SKM-1 treated with dmso at 0.1 percent for 144 hours (cell line): ENCODE data around the gene VWA5B1.

ENCODE experiments used
- DNase-seq: peaks from one replicate; lab custom pipeline; 2025; ENCODE audit not compliant: unreplicated experiment; lab: John Stamatoyannopoulos, UW

The VWA5B1 gene

DNA sequence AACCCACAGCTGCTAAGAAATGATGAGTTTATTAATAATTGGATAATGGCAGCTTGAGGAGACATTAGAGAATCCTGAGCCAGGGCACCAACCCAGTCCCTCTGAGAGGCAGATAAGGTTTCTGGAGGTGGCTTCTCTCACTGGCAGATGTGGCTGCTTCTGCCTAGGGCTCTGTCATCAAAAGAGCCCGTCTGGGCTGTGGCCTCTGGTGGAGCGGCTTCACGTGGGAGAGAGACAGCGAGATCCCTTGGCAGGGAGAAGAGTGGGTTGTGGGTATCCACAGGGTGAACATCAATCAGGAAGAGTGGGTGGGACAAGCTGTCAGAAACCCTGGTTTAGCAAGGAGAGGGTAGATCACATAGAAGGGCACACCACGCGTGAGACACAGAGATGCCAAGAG is 30.0 kb downstream of the VWA5B1 start:
- DNase-seq = no peak

DNA sequence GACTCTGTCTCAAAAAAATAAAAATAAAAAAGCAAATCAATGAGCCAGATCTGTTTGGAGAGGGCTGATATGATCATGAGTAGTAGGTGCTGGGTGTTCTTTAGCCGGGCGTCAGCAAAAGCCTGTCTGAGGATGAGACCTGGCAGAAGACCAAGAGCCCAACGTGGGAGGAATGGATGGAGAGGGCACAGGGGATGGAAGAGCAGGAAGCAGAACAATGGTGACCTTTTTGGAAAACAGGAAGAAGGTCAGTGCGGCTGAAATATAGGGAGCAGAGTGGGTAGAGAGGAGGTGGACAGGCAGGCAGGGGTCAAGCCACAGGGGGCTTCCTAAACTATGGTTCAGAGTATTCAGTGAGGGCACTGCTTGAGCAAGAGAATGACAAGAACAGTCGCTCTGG is 30.9 kb downstream of the VWA5B1 start:
- DNase-seq = no peak

DNA sequence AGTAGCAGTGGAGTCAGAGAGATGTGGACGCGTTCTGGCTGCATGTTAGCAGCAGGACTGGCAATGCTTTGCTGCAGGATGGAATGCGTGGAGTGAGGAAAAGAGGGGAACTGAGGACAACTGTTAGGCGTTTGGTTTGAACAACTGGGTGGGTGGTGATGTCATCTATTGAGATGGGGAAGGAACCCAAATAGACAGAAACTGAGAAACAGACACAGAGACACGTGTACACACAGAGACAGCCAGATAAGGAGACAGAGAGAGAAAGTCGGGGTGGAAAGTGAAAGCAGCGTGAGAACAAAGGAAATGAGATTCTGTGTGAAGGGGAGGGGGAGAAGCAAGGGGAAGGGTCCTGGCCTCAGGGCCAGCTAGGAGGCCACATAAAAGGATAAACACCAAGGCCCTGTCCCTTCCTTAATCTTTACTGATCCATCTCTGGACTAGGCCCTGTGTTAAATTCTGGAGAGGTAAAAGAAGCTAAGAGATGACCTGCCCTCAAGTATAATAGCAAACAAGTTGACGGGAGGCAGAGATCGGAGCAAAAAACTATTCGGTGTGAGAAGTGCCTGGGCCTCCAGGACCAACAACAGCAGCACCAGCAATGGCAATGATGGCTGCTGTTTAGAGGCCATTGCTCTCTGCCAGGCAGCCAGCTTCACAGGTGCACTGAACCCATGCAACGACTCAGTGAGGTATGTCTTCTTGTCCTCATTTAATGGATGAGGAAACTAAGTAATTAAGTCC is 31.6 kb downstream of the VWA5B1 start:
- DNase-seq = no peak

DNA sequence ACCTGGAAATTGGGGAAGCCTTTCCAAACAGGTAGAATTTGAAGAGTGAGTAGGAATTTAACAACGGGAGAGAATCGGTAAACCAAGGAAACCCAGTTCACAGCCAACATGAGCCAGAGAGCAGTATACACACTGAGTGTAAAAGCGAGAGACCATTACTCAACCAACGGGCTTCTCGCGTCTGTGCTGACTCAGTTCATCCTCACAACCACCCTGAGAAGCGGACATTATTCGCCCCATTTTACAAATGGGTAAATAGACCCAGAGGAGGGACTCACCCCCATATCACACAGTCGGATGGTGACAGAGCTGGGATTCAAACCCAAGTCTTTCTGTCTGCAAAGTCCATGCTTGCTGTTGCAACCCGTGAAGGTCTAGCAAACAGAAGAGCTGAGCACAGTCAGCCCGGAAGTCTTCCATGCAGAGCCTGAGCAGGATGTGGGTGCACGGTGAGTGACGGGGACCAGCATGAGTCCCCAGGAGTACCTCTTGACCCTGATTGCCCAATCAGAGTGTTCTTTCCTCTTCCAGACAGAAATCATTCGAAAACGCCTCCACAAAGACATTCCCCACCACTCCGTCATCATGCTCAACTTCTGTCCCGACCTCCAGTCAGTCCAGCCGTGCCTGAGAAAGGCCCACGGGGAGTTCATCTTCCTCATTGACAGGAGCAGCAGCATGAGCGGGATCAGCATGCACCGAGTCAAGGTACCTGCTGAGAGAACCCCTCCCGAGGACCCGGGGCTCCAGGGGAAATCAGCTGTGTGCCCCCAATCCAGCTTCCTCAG is 32.3 kb downstream of the VWA5B1 start:
- DNase-seq = no peak

DNA sequence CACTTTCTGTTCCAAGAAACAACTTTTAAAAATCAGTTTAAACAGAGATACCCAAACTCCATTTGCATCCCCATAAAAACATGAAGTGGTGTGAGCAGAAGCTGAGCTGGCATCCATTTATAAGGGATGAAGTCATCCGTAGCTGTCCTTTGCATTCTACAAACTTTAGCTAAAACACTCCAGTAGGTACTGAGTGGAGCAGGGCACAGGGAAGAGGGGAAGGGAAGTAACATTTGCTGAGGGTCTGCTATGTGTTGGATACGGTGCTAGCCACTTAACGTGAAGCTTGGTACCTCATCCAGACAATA is 32.9 kb downstream of the VWA5B1 start:
- no peak for DNase-seq

DNA sequence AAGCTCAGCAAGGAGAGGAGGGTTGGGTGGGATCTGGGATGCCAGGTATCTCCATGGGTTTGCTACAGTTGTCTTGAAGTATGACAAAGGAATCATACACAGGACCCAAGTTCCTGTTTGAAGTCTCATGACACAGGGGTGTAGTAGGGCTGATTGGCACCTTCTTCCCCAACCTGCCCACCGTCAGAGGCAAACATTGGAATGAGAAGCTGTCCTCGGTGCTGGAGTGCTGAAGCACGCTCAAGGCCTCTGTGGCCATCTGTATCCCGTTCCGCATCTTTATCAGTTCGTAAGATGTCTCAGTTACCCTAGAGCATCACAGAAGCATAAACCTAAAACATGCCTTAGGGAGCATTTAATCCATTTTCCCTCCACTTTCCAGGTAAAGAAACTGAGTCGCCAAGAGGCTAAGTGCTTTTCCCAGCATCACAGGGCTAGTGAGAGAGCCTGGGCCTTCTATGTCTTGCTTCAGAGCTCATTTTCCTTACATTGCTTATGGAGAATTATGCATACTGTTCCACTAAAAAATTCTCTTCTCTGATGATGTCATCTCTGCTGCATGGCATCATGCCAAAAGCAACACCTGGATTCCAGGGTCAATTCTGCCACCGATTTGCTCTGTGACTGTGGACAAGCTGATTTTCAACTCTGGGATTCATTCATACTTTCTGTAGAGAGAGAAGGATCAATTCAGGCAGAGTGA is 34.2 kb downstream of the VWA5B1 start:
- DNase-seq = no peak

DNA sequence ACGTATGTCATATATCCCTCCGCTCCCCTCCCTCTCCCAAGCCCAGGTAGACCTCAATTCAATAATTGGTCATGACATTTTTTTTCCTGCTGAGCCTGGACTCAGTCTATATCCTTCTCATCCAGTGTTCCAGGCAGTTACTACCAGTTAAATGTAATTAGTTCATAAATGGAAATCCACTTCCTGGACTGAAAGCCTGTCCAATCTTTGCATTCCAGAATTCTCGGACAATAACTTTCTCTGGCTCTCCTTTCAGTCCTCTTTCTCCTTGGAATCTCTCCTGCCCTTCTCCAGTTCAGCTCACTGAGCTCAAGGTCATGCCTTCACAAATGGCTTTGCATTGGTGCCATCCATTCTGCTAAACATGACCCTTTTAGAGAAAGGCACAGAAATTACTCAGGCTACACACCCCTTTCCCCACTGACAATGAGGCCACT is 34.8 kb downstream of the VWA5B1 start:
- no peak for DNase-seq

DNA sequence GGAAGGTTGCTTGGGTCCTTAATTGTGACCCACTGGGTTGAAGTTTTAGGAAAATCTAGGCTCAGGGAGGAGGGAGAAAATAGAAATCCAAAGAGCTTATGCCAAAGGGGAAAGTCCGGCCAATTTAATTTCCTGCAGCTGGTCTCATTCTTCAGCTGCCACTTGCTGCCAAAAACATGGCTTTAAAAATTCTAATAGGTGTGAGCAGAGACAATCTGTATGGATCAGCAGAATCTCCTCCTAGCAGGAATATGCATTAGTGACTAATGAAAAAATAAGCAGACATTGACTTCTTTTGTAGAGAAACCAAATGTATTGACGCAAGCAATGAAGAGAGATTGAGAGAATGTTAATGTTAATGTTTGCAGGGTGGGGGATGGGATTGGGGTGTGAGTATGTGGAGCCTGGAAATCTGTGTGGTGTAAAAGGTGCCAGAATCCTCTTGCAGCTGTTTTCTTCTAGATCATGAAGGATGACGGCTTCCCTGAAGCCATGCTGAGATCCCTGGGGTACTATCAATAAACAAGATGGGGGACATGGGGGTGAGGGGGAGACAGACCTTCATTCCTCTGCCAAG is 35.3 kb downstream of the VWA5B1 start:
- no peak for DNase-seq

DNA sequence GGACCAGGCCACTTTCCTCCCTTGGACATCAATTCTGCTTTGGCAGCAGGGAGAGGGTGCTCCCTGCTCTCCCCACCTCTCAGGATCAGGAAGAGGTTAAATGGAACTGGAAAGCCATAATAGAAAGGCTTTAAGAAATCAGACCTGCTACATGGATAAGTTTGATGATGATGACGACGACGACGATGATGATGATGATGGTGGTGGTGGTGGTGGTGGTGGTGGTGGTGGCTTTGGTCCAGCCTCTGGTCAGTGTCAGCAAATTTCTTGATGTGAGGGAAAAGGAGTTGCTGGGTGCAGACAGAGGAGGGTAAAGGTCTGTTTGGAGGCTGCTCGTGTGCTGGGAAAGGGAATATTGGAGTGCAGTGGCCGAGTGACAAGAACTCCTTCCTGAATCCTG is 36.8 kb downstream of the VWA5B1 start:
- no peak for DNase-seq

DNA sequence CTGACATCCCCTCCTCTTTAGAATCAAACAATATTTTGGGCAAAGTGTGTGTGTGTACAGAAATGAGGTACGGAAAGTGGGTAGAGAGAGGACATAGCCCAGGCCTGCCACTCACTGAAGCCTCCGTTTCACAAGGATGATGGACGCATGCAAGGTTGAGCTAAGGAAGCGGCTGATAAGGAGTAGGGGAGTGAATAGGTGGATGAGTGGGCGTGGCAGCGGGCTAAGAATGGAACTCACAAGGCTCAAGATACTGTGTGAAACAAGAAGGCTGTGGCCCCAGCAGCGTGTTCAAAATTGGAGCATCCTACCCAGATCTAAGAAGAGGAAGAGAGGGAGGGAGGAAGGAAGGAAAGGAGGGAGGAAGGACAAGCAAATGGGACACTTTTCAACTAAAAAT is 37.5 kb downstream of the VWA5B1 start:
- DNase-seq = no peak

DNA sequence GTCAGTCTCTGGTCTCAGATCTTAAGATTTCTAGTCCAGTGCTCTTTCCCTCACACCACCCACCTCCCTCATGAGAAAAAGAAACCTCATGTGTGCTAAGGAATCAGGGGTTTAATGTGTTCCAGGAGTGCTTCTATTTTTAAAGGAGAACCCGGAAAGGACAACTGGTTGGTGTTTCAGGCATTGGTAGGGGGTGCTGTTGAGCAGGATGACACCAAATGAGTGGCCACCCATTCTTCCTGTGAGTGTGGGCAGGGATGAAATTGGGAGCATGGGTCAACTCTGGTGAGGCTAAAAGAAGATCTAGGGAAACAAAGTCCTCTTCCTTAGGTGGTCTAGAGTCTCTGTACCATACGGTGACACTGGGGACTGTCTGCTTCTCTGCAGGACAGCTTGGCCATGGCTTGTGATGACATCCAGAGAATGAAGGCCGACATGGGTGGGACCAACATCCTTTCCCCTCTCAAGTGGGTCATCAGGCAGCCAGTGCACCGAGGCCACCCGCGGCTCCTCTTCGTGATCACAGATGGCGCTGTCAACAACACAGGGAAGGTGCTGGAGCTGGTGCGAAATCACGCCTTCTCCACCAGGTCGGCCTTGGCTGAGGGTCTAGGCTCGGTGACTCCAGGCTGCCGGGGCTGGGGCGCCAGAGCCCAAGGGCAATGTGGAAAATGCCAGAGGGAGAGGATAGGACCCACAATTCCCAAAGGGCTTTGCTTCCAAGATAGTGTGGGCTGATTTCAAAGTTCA is 39.3 kb downstream of the VWA5B1 start:
- no peak for DNase-seq

DNA sequence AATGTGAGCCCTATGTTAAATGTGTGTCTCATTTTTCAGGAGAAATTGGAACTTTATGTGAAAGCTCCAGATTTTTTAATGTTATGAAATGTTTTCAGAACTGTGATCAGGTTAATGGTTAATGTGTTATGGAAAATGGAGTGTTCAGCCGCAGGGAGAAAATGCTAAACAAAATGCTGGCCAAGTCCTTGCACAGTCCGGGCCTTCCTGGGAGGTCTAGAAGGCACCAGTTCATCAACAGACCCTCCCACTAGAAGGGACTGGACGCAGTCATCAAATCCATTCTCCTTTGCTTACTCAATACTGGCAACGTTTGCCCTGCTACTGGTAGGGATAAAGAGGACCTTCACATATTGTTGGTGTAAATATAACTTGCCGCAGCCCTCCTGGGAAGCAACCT is 43.4 kb downstream of the VWA5B1 start:
- DNase-seq = no peak

DNA sequence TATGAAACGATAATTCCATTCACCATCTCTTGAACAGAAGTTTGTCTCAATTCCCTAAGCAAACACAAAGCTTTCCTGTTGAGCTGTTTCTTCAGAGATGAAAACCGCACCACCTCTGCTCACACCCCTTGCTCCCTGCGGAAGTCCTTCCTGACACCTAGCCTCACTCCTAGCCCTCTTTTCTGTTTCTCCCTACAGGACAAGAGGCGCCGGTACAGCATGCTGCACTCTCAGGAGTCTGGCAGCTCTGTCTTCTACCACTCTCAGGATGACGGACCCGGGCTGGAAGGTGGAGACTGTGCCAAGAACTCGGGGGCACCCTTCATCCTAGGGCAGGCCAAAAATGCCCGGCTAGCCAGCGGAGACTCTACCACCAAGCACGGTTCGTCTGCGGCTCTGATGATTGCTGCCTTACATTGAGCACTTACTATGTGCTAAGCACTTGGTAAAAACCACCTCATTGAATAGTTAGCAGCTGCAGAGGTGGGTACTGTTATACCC is 45.5 kb downstream of the VWA5B1 start:
- DNase-seq = no peak

DNA sequence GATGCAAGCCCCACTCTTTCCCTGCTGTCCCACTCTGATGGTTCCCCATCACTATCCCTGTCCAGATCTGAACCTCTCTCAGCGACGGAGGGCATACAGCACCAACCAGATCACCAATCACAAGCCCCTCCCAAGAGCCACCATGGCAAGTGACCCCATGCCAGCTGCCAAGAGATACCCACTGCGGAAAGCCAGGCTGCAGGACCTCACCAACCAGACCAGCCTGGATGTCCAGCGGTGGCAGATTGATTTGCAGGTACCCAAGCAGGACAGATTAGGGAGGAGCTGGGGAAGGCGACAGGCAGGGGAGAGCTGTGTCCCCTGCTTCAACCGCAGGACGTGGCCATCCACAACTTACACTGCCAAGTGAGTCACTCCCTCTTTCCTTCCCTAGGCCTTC is 46.9 kb downstream of the VWA5B1 start:
- DNase-seq = no peak

DNA sequence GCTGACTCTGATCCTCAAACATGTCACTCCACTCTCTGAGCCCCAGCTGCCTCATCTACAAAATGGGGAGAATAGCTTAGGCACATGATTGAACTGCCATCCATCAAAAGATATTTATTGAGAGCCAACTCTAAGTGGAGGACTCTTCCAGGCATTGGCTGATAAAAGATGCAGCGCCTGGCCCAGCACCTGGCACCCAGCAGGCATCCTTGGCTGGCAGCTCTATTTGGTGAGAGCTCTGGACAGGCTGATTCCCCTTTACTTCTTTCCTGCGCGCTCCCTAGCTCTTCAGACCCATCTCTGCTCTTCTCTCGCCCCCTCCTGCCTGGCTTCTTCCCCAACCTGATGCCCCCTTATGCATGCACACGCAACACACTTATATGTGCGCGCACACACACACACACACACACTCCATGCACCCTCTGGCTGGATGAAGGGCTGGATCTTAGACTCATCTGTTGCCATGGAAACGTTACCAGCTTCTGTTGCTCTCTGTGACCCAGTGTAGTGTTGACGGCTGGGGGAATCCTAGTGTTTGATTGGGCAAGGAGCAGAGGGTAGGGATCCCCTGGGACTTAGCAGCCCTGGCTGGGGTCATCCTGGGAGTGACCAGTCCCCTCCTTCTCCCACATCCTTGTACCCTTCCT is 49.3 kb downstream of the VWA5B1 start:
- DNase-seq = no peak

DNA sequence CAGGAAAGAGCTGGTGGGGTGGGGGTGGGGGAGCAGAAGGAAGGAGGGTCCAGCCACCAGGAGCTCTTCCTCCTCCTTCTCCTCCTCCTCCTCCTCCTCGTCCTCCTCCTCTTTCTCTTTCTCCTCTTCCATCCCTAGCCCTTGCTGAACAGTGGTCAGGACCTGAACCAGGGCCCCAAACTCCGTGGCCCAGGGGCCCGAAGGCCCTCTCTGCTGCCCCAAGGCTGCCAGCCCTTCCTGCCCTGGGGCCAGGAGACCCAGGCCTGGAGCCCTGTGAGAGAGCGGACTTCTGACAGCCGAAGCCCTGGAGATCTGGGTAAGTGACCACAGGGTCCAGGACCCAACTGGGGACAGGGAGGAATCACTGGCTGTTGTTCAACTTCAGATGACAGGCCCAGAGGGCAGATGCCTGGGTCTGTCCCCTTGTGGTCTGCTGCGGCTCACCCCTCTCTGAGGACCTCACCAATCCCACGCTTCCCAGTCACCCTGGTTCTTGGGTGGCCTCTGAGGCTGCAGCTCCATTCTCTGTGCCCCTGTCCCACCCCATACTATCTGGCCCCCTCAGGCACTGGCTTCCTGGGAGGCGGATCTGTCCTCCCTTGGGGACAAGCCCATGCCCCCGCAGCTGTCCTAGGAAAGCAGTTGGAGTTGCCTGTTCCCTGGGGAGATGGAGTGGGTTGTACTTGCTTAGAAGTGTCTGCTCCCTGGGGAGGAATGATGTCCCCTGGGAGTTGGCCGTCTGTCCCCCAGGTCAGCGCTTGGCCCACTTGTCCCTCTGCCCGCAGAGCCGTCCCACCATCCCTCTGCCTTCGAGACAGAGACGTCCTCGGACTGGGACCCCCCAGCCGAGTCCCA is 51.8 kb downstream of the VWA5B1 start:
- DNase-seq = no peak

DNA sequence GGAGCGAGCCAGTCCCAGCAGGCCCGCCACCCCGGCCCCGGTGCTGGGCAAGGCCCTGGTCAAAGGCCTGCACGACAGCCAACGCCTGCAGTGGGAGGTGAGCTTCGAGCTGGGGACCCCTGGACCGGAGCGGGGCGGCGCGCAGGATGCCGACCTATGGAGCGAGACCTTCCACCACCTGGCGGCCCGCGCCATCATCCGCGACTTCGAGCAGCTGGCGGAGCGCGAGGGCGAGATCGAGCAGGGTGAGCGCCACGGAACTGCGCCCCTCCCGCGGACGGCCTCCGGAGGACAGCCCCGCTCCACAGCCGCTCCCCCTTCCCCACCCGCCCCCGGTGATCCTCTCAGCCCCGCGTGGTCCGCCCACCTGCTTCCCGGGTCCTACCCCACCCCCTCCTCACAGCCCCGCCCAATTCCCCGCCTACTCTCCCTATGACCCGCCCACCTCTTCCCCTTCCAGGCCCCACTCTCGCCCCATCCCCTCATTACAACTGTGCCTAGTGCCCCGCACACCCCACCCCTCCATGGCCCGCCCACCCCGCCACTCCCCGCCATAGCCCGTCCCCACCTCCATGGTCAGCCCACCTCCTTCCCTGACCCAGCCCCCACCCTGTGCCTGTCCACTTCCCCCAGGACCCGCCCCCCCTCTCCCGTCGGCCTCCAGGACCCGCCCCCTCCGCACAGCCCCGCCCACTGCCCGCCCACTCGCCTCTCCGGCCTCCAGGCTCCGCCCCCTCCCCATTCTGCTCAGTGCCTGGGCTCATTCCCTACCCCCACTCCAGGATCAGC is 52.7 kb downstream of the VWA5B1 start:
- DNase-seq = no peak

DNA sequence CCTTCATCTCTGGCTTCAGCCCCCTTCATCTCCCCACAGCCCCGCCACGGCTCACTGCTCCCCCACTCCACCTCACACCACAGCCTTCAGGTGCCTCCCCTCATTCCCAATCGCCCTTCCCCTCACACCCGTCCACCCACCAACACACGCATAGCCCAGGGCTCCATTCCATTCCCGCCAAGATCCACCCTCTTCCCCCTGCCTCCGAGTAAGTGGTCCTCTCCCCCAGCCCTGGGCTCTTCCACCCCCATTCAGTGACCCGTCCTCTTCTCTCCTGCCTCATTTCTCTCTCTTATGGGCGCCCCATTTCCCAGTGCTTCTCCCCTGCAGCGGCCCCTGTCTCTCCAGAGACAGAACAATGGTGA is 53.2 kb downstream of the VWA5B1 start:
- no peak for DNase-seq

DNA sequence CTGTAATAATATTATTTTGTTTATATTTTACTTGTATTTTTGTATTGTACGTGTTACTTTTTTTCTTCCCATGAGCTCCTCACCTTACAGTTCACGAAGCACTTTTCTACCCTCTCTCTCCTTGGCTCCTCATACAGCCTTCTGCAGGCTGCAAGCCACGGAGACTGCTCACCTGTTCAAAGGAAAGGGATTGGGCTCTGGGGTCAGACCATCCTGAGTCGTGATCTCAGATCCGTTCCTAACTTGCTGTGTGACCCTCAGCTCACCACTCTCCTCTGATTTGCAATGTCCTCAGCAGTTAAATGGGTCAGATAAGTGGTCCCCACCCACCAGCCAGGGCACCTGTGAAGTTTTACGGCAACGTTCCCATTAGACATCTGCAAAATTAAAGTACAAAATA is 54.1 kb downstream of the VWA5B1 start:
- no peak for DNase-seq
